Stimulated activated CD8-positive, alpha-beta memory T cell treated with anti-CD3 and anti-CD28 coated beads, Interleukin-4, amount 100 ng/mL, for 4 hours (primary cell): ENCODE measurements around the gene THSD4.
"Not testable (repeated sequence)": the region's sequence is repeated elsewhere in the genome, so short reads cannot be mapped to it uniquely, and the experiment has no call there.

Source experiments
- DNase-seq, 2 donors: peaks; one replicate each; pipeline ENCODE4 v3.0.0-alpha.2; 2020; ENCODE audit warnings: low read depth in 2 of 2, low spot score in 1 of 2

Gene THSD4

GRCh38 chr15:71252044-71252739 lies 136.9 kb downstream of the THSD4 start:
- no peak for DNase-seq

GRCh38 chr15:71252740-71253047 lies 137.4 kb downstream of the THSD4 start:
- no peak for DNase-seq

- DNase-seq, result no peak
Observed at GRCh38 chr15:71254491-71254890, 139.2 kb downstream of the THSD4 start.

- DNase-seq, result no peak
Observed at GRCh38 chr15:71256934-71257664, 141.8 kb downstream of the THSD4 start.

- no peak for DNase-seq
Observed at GRCh38 chr15:71259866-71260265, 144.6 kb downstream of the THSD4 start.

GRCh38 chr15:71261418-71261817 lies 146.1 kb downstream of the THSD4 start:
- no peak for DNase-seq

GRCh38 chr15:71261909-71262308 lies 146.6 kb downstream of the THSD4 start:
- DNase-seq, result no peak

- no peak for DNase-seq
Observed at GRCh38 chr15:71262599-71262998, 147.3 kb downstream of the THSD4 start.

- not testable (repeated sequence) for DNase-seq
Observed at GRCh38 chr15:71265606-71266005, 150.3 kb downstream of the THSD4 start.

GRCh38 chr15:71271327-71271726 lies 156.1 kb downstream of the THSD4 start:
- no peak for DNase-seq

GRCh38 chr15:71272932-71273331 lies 157.7 kb downstream of the THSD4 start:
- no peak for DNase-seq

GRCh38 chr15:71273731-71274447 lies 158.6 kb downstream of the THSD4 start:
- no peak for DNase-seq

GRCh38 chr15:71274448-71274798 lies 159.2 kb downstream of the THSD4 start:
- no peak for DNase-seq

- no peak for DNase-seq
Observed at GRCh38 chr15:71275098-71275497, 159.8 kb downstream of the THSD4 start.

GRCh38 chr15:71275566-71276335 lies 160.5 kb downstream of the THSD4 start:
- no peak for DNase-seq

GRCh38 chr15:71276336-71276665 lies 161.0 kb downstream of the THSD4 start:
- DNase-seq, result no peak

GRCh38 chr15:71278989-71279756 lies 163.9 kb downstream of the THSD4 start:
- no peak for DNase-seq

- no peak for DNase-seq
Observed at GRCh38 chr15:71279757-71280141, 164.5 kb downstream of the THSD4 start.

GRCh38 chr15:71280206-71280605 lies 164.9 kb downstream of the THSD4 start:
- no peak for DNase-seq

- no peak for DNase-seq
Observed at GRCh38 chr15:71281256-71281655, 166.0 kb downstream of the THSD4 start.

GRCh38 chr15:71282076-71282475 lies 166.8 kb downstream of the THSD4 start:
- DNase-seq, result no peak
